Measurements from ENCODE around the gene SMPX. TPM values are rescaled to one million over a fixed set of nuclear protein-coding genes. Genes with fewer than 3 reads are reported as not detected.

Gene SMPX
- polyA plus RNA-seq, 2 of the 4 experiments (the other 2 are of a cell fraction) = 0.13 to 0.23 TPM

- peak in 1 of 2 experiments; percentile 2 for DNase-seq (ENCODE audit: low read depth in 1 of 2, low spot score in 1 of 2)
- H3K4me1 ChIP-seq = no peaks in the 10 kb centered on the region
- WGBS (ENCODE audit: missing lambda C conversion rate) = 74% methylated on average over 15 of the region's 15 CpGs
- H3K4me3 ChIP-seq = no peak overlapping the region
- ChIA-PET POLR2A (no interaction called here), CTCF (no interaction called here)
- H3K4me2 ChIP-seq = no peak overlapping the region
- no peak for ATAC-seq
- TF ChIP-seq ELK1 (IDR thresholded peaks at IDR 0.05; ENCODE audit: low read depth, low read length) (no peak), PBX3 (IDR thresholded peaks at IDR 0.05) (no peak), FOSB (CRISPR knock-in tag; IDR thresholded peaks at IDR 0.05) (no peak), RCOR1 (IDR thresholded peaks at IDR 0.05; ENCODE audit: low read depth, low read length) (no peak), HDAC2 (IDR thresholded peaks at IDR 0.05) (no peak)
- H3K9me3 ChIP-seq = no peaks in the 10 kb centered on the region
- H3K27ac ChIP-seq = no peak overlapping the region
- FAIRE-seq = no peak
Observed at GRCh38 chrX:21738210-21738949, 19.5 kb downstream of the SMPX start.

GRCh38 chrX:21735768-21736127, 22.2 kb downstream of the SMPX start:
- Histone ChIP-seq H3K4me2 (no peak overlapping the region), H3K4me1 (no peaks in the 10 kb centered on the region), H3K9me3 (no peaks in the 10 kb centered on the region), H3K4me3 (no peak overlapping the region), H3K27ac (no peak overlapping the region)
- ATAC-seq (no peak), DNase-seq (ENCODE audit: low read depth in 1 of 2, low spot score in 1 of 2) (no peak), FAIRE-seq (no peak)
- WGBS (ENCODE audit: missing lambda C conversion rate) = 23% methylated on average over 1 of the region's 1 CpG
- no peak for TF ChIP-seq NR3C1 (IDR thresholded peaks at IDR 0.05)
- no peak for TF ChIP-seq ELK1 (IDR thresholded peaks at IDR 0.05; ENCODE audit: low read depth, low read length)
- no peak for TF ChIP-seq CHD2 (IDR thresholded peaks at IDR 0.05; ENCODE audit: low read length, partially characterized antibody)
- TF ChIP-seq CEBPB (IDR thresholded peaks at IDR 0.05) = no peak
- no peak for TF ChIP-seq RFX5 (IDR thresholded peaks at IDR 0.05)
- TF ChIP-seq ZSCAN20 (CRISPR knock-in tag; IDR thresholded peaks at IDR 0.05) = no peak
- TF ChIP-seq EHF (CRISPR knock-in tag; IDR thresholded peaks at IDR 0.05) = no peak
- TF ChIP-seq HES2 (IDR thresholded peaks at IDR 0.05) = no peak
- no peak for TF ChIP-seq MAX (IDR thresholded peaks at IDR 0.05)
- no peak for TF ChIP-seq ZC3H11A (IDR thresholded peaks at IDR 0.05)
- no peak for TF ChIP-seq TP53 (CRISPR knock-in tag; IDR thresholded peaks at IDR 0.05)
- no peak for TF ChIP-seq USF2 (IDR thresholded peaks at IDR 0.05)
- POLR2A ChIA-PET = no interaction called here
- CTCF ChIA-PET = no interaction called here

- ATAC-seq (no peak), FAIRE-seq (no peak), DNase-seq (ENCODE audit: low read depth in 1 of 2, low spot score in 1 of 2) (no peak)
- ChIA-PET CTCF (no interaction called here), POLR2A (no interaction called here)
- Histone ChIP-seq H3K9me3 (no peaks in the 10 kb centered on the region), H3K27ac (no peak overlapping the region), H3K4me3 (no peak overlapping the region), H3K4me1 (no peaks in the 10 kb centered on the region), H3K4me2 (no peak overlapping the region)
- 53% methylated on average over 5 of the region's 5 CpGs for WGBS (ENCODE audit: missing lambda C conversion rate)
- no peak for TF ChIP-seq CBX2 (IDR thresholded peaks at IDR 0.05; ENCODE audit: borderline replicate concordance, low read depth)
- TF ChIP-seq HEYL (CRISPR knock-in tag; IDR thresholded peaks at IDR 0.05) = no peak
- no peak for TF ChIP-seq CHD4 (IDR thresholded peaks at IDR 0.05; ENCODE audit: borderline replicate concordance)
- no peak for TF ChIP-seq REST (IDR thresholded peaks at IDR 0.05)
- TF ChIP-seq E2F6 (IDR thresholded peaks at IDR 0.05; ENCODE audit: borderline replicate concordance, low read depth) = no peak
Observed at GRCh38 chrX:21735038-21735767, 22.7 kb downstream of the SMPX start.

All from A549 (cell line).